Activated naive CD8-positive, alpha-beta T cell (primary cell): ENCODE measurements around the gene AGTRAP.

Source experiments
- H3K27ac Mint-ChIP-seq: one replicate; pipeline ENCODE4 v1.8.0; 2021; ENCODE audit warnings: mixed read lengths
- H3K27me3 Mint-ChIP-seq: one replicate; pipeline ENCODE4 v1.8.0; 2021; ENCODE audit warnings: mixed read lengths
- H3K36me3 Mint-ChIP-seq: one replicate; pipeline ENCODE4 v1.8.0; 2021; ENCODE audit warnings: mixed read lengths
- H3K4me1 Mint-ChIP-seq: one replicate; pipeline ENCODE4 v1.8.0; 2021; ENCODE audit warnings: low read depth, mixed read lengths
- H3K4me3 Mint-ChIP-seq: one replicate; pipeline ENCODE4 v1.8.0; 2021; ENCODE audit warnings: mild to moderate bottlenecking, mixed read lengths
- H3K9me3 Mint-ChIP-seq: one replicate; pipeline ENCODE4 v1.8.0; 2021; ENCODE audit warnings: low read depth, mixed read lengths

Gene AGTRAP

DNA sequence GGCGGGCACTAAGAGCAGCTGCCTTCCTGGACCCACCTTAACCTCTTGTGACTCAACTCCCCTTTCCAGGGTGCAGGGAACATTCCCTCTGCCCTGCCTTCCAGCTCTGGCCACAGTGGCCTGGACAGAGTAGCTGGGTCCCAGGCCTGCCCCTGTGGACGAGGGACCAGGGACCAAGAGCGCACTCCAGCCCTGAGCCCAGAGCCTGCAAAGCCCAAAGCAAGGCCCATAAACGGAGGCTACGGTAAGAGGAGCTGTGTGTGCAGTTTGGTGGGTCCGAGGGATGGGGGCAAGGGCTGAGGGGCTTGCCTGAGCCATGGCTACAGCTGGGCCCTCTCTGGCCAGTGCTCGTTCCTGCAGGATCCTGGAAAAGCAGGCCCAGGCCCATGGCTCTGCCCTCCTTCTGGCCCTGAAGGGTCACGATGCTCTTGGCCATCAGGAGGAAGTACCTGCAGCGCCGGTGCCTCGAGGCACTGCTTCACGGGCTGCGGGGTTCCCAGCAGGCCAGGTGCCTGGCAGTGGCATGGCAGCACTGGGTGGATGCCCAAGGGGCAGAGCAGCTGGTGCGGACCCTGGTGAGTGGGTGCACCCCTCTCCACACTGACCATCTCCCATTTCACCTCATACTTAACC, 52.0 kb downstream of the AGTRAP start:
- Mint-ChIP-seq H3K9me3 (no peaks in the 10 kb centered on the region), H3K4me1 (peaks cover 2% of the 10 kb centered on the region), H3K36me3 (no peaks in the 10 kb centered on the region), H3K27me3 (no peaks in the 10 kb centered on the region), H3K27ac (no peak overlapping the region), H3K4me3 (no peak overlapping the region)

DNA sequence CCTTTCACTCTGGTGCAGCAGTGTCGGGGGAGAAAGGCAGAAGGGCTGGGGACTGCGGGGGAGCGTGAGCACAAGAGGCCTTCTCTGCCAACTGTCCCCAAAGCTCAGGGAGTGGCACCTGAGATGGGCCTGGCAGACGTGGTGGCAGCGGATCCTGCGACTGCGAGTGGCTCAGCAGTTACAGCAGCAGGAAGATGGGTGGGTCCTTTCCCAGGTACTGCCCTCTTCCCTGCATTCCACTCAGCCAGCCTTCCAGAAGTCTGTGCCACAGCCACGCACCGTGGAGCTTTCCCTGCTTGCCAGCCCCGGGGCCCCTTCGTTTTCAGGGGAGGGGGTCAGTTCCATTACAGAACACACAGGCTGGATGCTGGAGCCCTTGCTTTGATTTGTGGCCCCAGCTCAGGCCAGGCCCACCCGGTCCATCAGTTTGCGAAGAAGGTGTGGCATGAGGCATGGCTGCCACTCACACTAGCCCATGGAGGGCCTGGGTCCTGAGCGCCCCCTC, 52.7 kb downstream of the AGTRAP start:
- Mint-ChIP-seq H3K9me3 (no peaks in the 10 kb centered on the region), H3K4me1 (peaks cover 2% of the 10 kb centered on the region), H3K27me3 (no peaks in the 10 kb centered on the region), H3K4me3 (no peak overlapping the region), H3K36me3 (no peaks in the 10 kb centered on the region), H3K27ac (no peak overlapping the region)

DNA sequence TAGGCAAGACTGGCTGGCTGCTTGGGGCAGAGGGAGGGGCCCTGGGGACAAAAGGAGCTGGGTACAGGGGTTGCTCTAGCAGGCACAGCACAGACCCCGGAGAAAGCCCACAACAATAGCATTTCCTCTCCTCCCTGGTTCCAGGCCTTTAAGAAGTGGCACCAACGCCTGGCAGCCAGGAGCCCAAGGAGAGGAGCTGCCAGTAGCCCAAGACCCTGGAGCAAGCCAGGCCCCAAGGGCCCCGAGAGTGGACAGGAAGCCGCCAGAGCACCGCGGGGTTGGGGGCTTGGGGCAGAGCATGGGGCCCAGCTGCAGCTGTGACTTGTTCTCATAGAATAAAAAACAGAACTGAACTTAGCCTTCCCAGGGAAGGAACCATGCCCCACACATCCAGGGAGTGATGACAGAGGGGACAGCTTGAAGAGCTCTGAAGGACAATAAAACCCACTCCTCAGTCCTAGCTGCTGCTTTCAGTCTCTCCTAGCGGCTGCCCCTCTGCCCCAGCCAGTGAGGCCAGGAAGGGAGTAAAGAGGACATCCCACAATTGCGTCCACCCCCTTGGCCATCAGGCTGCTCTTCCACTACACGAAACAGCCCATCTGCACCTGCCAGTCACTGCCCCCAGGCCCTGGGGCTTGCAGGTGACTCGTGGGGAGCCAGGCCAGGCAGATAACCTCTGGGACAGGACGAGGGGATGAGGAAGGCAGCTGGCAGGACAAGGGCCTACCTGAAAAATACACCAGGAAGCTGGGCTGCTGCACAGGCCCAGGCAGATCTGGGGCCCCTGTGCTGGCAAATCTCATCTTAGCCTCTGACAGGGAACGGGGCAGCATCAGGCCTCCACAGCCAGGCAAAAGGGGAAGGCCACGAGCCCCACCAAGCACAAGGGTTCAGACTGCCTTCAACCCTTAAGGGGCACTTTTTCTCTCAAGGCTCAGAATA, 53.5 kb downstream of the AGTRAP start:
- Mint-ChIP-seq H3K4me3 (no peak overlapping the region), H3K27ac (peak overlapping the region; percentile 10), H3K9me3 (no peaks in the 10 kb centered on the region), H3K4me1 (peaks cover 2% of the 10 kb centered on the region), H3K27me3 (no peaks in the 10 kb centered on the region), H3K36me3 (no peaks in the 10 kb centered on the region)

DNA sequence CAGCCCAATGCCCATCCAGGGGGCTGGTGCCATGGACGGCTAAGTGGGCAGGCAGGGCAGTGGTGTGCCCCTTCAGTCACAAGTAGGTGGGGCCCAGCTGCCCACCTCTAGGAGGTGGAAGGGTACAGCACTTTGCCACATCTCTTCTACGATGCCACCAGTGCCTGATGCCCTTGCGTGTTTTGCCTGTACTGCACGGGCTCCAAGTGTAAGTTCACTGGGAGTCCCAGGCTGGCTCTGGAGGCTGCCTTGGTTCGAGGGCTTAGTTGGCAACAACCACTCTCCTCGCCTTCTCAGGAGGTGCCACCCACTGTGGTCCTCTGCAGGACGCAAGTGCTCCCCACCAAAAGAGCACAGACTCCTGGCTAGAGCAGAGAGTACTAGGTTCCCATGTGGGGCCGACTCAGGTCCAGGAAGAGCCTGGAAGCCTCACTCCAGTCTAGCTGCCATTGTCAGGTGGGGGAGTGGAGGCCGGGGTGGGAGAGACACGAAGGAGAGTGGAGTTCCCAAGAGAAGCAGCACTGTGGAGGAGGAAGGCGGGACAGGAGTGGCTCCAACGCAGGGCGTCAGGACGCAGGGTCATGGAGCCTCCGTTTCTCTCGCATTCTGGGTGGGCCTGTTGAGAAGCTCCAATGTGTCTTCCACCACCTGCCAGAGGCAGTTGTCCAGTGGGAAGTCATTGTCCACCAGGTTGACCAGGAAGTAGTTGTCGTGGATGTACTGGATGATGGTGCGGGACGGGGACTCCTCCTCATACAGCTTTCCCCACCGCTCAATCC, 54.4 kb downstream of the AGTRAP start:
- peaks cover 1% of the 10 kb centered on the region for H3K36me3 Mint-ChIP-seq
- peaks cover 2% of the 10 kb centered on the region for H3K4me1 Mint-ChIP-seq
- H3K9me3 Mint-ChIP-seq: no peaks in the 10 kb centered on the region
- no peak overlapping the region for H3K4me3 Mint-ChIP-seq
- no peak overlapping the region for H3K27ac Mint-ChIP-seq
- no peaks in the 10 kb centered on the region for H3K27me3 Mint-ChIP-seq

DNA sequence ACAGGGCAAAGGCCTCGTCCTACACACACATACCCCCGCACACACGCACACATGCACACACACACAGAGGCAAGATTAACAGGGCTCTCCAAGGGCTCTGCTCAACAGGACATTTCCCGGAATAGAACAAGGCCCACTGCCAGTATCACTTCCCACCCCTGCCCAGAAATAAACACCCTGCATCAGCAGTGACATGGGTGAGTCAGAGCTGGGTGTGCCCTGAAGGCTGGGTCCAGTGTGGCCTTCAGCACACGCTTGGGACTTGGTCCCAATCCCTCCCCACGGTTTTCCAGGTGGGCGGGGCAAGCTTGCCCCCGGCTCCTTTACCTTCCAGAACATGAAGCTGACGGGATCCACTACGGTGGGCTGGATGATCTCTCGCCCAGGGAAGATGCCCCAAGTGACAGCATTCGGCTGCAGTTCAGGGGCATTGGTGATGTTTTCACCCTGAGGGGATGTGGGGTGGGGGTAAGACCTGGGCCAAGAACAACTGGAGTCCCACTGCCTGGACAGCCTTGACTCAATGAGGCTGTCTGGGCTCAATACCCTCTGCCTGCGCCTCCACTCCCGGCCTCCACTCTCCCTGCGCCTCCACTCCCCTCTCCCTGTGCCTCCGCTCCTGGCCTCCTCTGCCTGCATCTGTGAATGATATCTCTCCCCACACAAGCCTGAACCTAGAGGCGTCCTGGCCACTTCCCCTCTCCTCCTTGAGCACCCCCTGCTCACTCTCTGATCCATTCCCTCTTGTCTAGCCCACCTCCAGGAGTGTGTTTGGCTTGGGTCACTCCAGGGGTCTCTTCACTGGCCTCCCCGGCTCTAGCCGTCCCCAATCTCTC, 55.2 kb downstream of the AGTRAP start:
- H3K36me3 Mint-ChIP-seq: peaks cover 3% of the 10 kb centered on the region
- H3K27me3 Mint-ChIP-seq: no peaks in the 10 kb centered on the region
- H3K4me3 Mint-ChIP-seq: no peak overlapping the region
- H3K4me1 Mint-ChIP-seq: peaks cover under 1% of the 10 kb centered on the region
- no peak overlapping the region for H3K27ac Mint-ChIP-seq
- H3K9me3 Mint-ChIP-seq: no peaks in the 10 kb centered on the region

DNA sequence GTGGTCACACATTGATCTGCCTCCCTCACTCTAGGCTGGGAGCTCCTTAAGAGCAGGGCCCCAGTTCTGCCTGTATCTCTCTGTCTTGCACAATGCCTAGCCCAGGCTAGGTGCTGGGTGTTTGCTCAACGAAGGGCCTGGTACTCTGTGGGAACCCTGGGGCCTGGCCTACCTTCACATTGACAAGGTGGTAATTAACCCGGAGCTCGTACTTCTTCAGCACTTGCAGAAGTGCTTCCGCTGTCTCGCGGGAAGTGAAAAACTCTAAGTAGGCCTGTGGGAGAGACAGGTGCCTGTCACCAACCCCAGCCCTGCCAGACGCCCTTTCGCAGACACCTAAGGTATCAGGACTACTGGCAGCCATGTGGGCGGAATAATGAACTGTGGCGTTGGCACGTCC, 56.2 kb downstream of the AGTRAP start:
- peaks cover 3% of the 10 kb centered on the region for H3K36me3 Mint-ChIP-seq
- H3K4me1 Mint-ChIP-seq: no peaks in the 10 kb centered on the region
- H3K4me3 Mint-ChIP-seq: no peak overlapping the region
- H3K9me3 Mint-ChIP-seq: no peaks in the 10 kb centered on the region
- no peaks in the 10 kb centered on the region for H3K27me3 Mint-ChIP-seq
- H3K27ac Mint-ChIP-seq: no peak overlapping the region

DNA sequence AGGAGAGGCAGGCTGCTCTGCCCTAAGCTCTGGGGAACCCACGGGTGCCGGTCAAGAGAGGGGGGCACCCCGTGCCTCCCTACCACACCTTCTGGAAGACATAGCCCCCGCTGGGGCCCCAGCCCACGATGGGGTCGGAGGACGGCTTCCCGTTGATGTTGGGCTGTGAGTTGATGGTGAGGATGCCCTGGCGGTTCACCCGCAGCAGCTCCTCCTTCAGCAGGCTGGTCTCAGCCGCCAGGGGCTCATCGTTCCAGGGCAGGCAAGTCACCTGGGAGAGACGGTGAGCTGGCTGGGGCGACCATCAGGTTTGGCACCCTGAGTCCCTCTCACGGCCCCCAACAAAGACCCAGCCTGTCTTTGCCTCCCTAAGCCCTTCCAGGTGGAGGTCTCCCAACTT, 57.9 kb downstream of the AGTRAP start:
- Mint-ChIP-seq H3K27ac (no peak overlapping the region), H3K9me3 (no peaks in the 10 kb centered on the region), H3K4me1 (no peaks in the 10 kb centered on the region), H3K36me3 (peaks cover 3% of the 10 kb centered on the region), H3K4me3 (no peak overlapping the region), H3K27me3 (no peaks in the 10 kb centered on the region)

DNA sequence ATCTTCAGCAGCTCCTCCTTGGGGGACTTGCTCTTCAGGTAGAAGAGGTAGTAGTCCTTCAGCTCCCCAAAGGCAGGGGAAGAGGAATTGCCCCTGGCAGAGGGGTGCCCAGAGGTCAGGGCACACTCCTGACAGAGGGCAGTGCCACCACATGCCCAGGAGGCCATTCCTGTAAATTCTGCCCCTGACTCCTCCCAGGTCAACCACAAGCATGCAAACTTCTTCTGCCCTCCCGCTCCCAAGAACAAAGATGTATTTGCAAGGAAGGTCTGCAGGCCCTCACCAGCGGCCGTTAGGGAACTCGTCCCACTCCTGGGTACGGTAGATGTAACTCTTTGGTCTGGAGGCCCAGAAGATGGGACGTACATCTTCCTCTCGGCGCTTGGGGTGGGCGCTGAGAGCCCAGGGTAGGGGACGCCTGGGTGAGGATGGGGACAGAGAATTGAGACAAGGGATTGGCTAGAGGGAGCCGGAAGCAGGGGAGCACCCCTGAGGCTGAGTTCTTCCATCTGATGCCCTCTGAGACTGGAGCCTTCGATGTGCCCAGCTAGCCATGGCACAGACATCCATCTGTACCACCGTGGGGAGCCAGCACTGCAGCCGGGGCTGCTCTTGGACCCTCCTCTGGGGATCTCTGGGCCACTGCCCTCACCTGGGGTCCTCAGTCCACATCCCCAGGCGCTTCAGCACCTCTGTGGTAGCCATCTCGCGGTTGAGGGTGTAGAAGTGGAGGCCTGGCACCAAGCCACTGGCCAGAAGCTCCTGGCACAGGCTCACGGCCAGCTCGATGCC, 58.7 kb downstream of the AGTRAP start:
- no peaks in the 10 kb centered on the region for H3K27me3 Mint-ChIP-seq
- no peaks in the 10 kb centered on the region for H3K4me1 Mint-ChIP-seq
- H3K27ac Mint-ChIP-seq: peak overlapping the region; percentile 41
- peaks cover 3% of the 10 kb centered on the region for H3K36me3 Mint-ChIP-seq
- no peak overlapping the region for H3K4me3 Mint-ChIP-seq
- no peaks in the 10 kb centered on the region for H3K9me3 Mint-ChIP-seq

DNA sequence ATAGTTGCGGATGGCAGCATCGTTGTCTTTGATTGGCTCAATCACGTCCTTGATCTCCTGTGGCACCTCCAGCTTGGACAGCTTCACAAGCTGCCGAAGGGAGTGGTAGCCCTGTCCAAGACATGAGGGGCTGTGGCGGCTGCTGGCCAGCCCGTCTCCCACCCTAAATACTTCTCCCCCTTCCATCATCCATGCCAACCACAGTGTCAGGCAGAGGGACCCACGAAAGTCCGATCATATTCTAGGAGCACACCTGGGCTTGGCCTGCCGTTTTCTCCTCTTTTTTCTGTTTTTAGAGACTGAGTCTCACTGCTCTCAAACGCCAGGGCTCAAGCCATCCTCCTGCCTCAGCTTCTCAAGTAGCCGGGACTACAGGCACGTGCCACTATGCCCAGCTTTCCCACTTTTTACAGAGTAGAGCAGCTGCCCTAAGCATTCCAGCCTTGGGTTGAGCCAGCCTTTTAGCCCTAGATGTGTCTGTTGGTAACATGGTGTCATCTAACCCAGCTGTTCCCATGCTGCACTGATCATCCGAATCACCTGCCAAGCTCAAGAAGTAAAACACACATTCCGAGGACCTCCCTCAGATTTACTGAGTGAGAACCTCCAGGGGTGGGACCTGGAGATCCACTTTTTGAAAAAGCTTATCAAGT, 59.4 kb downstream of the AGTRAP start:
- no peaks in the 10 kb centered on the region for H3K9me3 Mint-ChIP-seq
- H3K4me1 Mint-ChIP-seq: no peaks in the 10 kb centered on the region
- no peak overlapping the region for H3K27ac Mint-ChIP-seq
- no peak overlapping the region for H3K4me3 Mint-ChIP-seq
- no peaks in the 10 kb centered on the region for H3K27me3 Mint-ChIP-seq
- peaks cover 3% of the 10 kb centered on the region for H3K36me3 Mint-ChIP-seq

DNA sequence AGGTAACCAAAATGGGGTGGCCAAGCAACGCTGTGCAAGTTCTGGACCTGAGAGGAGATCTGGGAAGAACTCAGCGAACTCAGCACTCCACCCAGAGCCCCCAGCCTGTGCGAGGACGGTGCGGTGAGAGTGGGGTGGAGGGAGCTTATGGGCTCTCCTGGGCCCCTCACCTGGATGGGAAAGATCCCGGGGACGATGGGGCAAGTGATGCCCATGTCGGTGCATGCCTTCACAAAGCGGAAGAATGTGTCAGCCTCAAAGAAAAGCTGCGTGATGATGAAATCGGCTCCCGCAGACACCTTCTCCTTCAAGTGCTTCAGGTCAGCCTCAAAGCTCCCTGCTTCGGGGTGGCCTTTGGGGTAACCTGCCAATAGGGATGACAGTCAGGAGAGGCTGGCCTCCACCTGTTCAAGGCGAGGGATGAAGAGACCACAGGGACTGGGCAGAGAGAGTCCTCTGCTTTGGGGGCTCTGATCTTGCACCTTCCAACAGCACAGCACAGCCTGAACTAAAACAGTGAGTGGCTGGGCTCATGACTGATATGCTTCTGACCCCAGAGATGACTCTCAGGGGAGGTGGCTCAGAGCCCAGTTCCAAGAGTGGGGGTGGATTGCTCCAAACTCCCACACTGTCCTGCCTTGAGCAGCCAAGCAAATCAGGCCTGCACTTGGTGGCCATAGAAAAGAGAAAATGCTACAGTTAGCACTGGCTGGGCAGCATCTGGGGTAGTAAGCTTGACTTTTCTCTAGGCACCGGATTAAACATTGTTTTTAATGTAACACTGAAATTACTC, 60.3 kb downstream of the AGTRAP start:
- no peaks in the 10 kb centered on the region for H3K9me3 Mint-ChIP-seq
- H3K4me3 Mint-ChIP-seq: no peak overlapping the region
- no peaks in the 10 kb centered on the region for H3K27me3 Mint-ChIP-seq
- peaks cover 1% of the 10 kb centered on the region for H3K4me1 Mint-ChIP-seq
- H3K27ac Mint-ChIP-seq: no peak overlapping the region
- H3K36me3 Mint-ChIP-seq: peaks cover 6% of the 10 kb centered on the region

DNA sequence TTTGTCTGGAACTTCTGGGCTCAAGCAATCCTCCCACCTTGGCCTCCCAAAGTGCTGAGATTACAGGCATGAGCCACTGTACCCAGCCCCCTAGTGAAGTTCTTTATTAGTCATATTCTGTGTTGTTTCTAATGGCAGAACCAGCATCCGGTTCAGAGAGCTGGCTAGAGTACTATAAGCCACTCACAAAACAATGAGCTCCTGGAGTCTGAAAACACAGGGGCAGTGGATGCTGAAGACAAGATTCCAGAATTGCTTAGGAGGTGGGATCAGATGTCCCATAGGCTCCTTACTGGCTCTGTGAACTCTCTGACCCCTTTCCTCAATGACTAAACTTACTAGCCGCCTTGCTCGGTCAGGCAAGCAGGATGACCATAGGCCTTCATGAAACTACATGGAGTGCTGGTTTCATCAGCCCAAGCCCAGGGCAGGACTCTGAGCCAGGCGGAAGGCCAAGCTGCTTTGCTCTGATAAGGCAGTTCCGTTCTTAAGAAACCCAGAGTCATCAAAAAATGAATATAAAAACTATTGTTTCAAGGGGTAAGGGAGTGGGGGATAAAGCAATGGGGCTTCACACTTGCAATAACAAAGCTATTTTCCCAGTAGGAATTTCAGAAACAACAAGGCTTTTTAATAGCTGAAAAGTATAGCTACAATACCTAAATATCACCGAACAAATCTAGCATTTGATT, 61.7 kb downstream of the AGTRAP start:
- Mint-ChIP-seq H3K36me3 (peaks cover 6% of the 10 kb centered on the region), H3K4me3 (no peak overlapping the region), H3K4me1 (peaks cover 14% of the 10 kb centered on the region)

DNA sequence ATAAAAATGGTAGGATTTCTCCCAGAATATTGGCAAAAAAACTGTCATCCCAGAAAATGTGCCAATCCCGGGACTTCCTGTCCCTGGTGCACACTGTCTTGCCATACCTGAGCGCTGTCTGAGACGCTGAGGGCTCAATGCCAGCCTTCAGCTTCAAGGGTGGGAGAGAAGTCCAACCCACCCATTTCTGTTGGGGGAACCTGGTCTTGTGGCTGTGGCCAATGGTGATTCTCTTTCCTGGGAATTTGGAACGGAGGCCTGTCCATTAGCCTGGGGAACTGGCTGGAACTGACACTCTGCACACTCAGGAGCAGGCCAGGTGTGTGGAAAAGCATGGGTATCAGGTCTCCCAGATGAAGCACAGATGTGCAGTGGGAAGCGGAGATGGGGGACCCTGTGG, 63.2 kb downstream of the AGTRAP start:
- no peaks in the 10 kb centered on the region for H3K9me3 Mint-ChIP-seq
- no peaks in the 10 kb centered on the region for H3K27me3 Mint-ChIP-seq
- peaks cover 6% of the 10 kb centered on the region for H3K36me3 Mint-ChIP-seq
- no peak overlapping the region for H3K27ac Mint-ChIP-seq
- no peak overlapping the region for H3K4me3 Mint-ChIP-seq
- peaks cover 28% of the 10 kb centered on the region for H3K4me1 Mint-ChIP-seq

More for the DNA sequence above, 61.7 kb downstream of the AGTRAP start:
- H3K9me3 Mint-ChIP-seq: no peaks in the 10 kb centered on the region
- H3K27me3 Mint-ChIP-seq: no peaks in the 10 kb centered on the region
- no peak overlapping the region for H3K27ac Mint-ChIP-seq
